ENCODE results near the gene ZNF445.
"Not testable (repeated sequence)": the region's sequence is repeated elsewhere in the genome, so short reads cannot be mapped to it uniquely, and the experiment has no call there.

Gene ZNF445

DNA sequence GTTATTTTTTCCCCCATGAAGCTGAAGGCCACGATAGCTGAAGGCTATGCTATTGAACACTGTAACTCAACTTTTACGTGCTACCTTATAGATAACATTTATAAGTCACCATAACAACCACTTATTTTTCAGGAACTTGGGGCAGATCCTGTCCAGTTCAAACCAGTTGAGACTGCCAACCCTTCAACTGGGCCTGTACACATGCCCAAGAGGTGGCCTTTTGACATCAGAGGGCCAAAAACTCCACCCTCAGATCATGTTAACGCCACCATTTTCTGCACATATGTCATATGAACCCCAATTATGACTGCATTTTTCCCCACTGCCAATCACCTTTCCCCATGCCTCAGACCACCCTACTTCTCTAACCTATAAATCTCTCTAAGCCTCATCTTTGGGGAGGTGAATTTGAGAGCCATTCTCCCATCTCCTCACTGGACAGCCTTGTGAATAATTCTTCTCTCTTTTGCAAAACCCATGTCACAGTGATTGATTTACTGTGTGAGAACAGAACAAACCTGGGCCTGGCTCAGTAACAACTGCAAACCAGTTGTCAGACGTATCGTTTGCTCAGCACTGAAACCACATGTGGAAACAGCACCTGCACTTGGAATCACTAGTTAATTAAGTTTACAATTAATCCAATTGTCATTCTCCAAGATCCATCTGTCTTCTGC, 42.5 kb downstream of the ZNF445 start:
- no peak for DNase-seq (ENCODE audit: low read depth)

DNA sequence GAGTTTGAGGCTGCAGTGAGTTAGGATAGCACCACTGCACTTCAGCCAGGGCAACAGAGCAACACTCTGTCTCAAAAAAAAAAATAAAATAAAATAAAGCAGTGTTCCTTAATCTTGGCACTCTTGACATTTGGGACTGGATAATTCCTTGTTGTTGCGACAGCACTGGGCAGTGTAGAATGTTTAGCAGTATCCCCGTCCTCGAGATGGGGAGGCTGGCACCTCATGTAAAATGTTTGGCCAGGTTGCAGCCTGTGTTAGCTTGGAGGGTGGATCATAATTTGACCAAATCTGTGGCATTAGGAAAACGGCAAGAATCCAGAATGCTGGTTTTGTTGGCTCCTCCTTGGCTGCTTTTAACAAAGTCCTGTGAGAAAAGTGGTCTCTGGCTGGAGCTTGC, 47.0 kb downstream of the ZNF445 start:
- DNase-seq (ENCODE audit: low read depth), result no peak

DNA sequence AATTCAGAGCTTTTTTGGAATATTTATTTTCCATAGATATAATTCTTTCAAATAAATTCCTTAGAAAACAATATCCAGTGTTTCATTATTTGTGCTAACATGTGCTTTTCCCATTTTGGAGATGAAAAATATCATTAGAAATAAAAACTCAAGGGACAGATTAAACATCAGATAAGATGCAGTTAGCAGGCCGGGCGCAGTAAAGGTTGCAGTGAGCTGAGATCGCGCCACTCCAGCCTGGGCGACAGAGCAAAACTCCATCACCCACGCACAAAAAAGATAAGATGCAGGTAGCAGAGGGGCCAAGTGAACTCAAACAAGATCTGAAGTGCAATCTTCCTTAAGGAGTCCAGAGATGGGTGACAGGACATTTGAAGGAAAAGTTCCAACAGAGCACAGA, 48.0 kb downstream of the ZNF445 start:
- no peak for DNase-seq (ENCODE audit: low read depth)

DNA sequence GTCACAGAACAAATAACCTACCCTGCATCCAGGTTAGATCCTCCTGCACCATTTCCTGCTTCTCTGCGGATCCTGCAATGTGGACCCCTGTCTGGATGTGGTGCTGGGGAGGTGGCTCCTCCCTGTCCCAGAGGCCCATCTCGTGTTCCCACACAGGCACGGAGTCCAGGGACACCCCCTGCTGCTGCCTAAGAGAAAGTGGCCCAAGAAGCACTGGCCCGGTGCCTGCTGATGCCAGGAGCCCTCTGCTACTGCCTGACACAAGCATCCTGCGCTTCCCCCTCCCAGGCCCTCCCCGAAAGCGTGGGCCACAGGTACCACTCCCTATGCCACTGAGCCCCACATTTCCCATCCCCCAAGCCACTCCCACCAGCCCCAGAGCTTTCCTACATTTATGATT, 48.6 kb downstream of the ZNF445 start:
- DNase-seq (ENCODE audit: low read depth), result no peak

DNA sequence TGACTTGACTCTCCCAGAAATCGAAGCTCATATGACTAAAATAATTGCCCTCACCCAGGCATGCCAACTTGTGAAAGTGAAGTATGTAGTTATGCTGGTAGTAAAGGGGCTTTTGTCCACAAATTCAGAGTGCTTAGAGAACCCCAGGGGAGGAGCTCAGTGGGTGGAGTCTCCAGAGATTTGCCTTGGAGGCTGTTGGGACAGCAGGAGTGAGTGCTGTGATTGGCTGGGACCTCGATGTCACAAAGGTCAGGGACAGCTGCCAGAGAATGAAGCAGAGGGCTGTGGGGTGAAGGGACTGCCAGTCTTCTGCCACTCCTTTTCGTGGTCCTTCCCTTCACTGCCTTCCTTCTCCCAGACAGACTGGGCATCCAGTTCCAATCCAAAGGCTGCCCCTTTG, 49.8 kb downstream of the ZNF445 start:
- DNase-seq (ENCODE audit: low read depth), result no peak

DNA sequence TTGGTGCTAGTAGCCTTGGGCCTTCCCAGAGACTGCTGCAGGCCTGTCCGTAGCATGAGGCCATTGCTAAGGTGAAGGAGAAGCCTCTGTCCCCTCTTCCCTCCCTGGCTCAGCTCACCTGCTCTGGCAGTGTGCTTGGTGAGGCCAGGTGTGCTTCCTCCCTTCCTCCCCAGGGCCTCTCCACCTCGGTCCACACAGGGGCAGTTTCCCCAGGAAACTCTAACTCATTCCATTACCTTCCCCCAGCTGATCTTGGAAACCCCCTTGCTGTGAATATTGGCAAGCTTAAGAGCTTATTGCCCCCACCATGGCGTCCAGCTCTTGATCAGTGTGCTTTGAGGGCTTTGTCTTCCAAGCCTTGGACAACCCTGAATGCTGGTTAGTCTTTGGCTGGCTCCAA, 52.7 kb downstream of the ZNF445 start:
- no peak for DNase-seq (ENCODE audit: low read depth)

DNA sequence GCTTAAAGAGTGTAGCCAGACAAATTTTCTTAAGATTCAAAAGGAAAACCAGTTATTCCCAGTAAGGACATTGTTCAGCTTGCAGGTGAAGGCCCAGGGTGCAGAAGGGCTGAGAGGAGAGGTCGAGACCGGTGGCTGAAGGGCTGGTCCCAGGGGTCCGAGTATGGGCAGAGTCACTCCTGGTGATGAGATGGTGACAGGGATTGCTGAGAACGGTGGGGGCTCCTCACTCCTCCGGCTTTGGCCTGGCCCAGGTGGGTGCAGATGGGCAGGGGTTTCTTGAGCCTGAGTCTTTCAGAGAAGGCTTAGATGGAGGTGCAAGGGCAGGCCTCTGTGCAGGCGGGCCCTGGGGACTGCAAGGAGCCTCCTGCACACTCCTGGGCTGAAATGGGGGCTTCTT, 56.2 kb downstream of the ZNF445 start:
- no peak for DNase-seq (ENCODE audit: low read depth)

DNA sequence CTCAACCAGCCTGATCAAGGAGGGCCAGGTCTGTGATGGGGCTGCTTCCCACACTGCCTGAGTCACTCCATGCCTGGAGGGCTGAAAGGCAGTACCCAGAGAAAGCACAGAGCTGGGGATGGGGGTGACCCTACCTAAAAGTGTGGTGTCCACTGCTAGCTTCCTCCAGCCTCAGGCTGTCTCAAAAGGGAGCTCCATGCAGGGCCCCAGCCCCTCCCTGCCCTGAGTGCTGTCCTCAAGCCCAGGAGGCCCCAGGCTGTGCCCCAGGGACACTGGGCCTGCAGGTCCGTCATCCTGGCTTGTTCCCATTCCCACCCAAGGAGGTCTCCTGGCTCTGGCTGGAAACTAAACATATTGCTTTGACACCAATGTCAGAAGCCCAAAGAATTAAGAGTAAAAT, 56.8 kb downstream of the ZNF445 start:
- DNase-seq (ENCODE audit: low read depth), result no peak

DNA sequence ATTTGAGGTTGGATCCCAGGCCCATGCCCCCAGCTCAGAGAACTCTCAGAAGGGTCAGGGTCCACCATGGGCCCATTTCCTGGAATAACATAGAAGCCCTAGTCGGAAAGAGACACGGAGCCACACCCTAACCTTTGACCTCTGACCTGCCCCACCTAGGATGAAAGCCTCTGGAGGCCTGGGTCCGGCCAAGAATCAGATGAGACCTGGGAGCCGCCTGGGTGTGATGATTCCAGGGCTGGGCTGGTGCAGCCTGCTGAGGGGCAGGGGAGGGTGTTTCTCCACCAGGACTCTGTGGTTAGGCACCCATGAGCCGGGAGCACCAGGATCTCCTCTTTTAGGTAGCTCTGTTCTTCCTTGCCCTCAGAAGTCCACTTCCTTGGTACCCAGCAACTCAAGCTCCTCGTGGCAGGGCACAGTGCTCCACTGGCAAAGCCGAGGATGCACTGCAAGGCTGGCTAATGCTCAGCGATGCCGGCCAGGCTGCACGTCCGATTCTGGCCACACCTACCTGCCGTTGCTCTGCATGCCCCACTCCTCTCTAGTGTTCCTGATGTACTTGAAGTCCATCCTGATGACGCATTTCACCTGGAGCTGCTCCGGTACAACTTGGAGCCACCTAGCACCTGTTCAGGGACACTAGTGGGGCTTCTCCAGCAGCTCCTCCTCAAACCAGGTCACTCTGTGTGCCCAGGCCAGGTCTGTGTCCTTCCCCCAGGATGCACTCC, 57.4 kb downstream of the ZNF445 start:
- no peak for DNase-seq (ENCODE audit: low read depth)

DNA sequence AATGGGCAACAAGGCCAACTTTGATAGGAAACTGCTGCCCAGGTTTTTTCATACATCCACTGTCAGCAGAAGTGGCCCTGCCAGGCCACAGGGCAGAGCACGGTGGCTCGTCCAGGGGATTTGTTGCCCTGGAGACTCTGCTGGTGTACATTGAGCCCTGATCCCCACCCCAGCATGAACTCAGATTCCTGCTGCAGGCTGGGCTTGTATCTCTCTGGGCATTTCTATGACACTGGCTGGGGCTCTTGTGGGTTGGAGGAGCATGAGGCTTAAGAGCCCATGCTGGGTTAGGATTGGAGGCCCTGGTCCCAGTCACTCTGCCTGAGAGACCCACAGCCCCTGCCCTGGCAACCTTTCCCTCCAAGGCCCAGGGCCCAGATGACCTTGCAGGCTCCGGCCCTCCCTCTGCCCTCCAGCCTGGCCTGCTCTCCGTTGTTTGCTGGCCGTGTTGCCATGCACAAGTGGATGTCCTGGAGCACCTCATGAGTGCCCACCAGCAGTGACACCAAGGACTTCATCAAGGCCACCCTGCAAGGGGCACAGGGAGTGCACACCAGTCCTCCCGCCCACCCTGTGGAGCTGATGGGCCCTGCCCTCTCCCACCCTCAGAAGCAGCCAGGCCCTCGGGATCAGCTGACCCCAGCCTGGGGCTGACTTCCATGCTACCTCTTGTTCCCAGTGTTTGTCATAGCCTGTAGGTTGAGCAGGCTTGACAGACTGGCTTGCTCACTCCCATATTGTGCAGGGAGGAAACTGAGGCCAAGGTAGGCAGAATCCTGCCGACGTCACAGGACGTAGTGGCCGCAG, 58.2 kb downstream of the ZNF445 start:
- DNase-seq (ENCODE audit: low read depth), result no peak

DNA sequence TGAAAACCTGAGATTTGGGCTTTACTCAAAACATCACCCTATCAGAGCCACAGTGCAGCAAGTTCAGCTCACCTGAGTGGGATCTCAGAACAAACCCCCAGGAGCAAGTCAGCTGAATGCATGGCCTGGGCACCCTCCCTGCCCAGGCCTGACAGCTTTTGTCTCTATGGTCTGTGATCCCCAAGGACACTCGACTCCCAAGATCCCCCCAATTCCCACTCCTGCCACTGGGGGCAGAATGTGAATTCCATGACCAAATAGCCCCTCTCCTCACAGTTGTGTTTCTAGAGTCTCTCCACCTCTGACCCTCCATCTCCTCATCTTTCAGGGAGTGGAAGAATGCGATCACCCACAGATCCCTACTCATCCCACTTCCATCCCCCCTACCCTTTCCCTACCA, 58.9 kb downstream of the ZNF445 start:
- DNase-seq (ENCODE audit: low read depth), result no peak

DNA sequence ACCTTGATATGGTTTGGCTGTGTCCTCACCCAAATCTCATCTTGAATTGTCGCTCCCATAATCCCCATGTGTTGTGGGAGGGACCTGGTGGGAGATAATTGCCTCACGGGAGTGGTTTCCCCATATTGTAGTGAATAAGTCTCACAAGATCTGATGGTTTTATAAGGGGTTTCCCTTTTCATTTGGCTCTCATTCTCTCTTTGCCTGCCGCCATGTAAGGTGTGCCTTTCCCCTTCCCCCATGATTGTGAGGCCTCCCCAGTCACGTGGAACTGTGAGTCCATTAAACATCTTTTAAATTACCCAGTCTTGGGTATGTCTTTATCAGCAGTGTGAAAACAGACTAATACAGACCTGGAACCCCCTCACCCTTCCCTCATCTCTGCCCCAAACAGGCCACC, 59.4 kb downstream of the ZNF445 start:
- DNase-seq (ENCODE audit: low read depth), result not testable (repeated sequence)

DNA sequence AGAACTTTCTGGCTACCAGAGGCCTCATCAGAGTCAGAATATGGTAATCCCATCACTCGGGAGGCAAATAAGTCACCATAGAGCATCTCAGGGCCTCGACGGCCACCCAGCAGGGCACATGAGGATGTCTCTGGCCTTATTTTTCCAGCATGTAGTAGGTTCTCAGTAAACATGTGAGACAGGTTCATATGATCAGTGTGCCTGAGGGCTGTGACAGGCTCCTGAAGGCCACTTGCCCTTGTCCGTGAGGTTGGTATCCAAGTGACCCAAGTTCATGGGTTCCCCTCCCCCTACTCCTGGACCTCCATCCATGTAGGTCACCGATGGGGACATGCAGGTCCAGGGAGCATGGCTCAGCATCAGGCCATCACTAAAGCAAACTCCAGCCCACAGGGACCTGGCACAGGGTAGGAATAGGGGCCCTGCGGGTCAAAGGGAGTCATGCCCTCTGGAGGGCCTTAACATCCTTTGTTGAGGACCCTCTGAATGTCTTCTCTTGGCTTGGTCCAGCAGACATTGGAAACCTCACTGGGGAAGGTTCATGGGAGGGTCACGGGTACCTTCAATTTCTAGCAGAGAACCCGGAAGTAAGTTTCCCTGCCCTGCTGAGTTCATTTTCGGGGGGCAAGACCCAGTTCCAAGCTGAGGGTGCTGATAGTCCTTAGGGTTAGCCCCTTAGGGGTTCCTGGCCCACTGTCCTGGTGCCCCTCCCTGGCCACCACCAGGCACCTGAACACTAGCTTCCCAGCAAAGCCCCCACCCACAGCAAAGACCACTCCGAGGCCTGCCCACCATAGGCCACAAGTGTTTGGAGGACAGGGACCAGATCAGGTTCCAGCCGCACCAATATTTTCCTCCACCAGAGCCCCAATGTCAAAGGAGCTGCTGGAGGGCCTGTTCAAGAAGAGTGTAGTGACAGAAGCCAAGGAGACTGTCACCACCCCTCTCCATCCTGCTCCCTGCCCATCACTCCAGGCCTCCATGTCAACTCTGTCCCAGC, 61.1 kb downstream of the ZNF445 start:
- DNase-seq (ENCODE audit: low read depth), result no peak

DNA sequence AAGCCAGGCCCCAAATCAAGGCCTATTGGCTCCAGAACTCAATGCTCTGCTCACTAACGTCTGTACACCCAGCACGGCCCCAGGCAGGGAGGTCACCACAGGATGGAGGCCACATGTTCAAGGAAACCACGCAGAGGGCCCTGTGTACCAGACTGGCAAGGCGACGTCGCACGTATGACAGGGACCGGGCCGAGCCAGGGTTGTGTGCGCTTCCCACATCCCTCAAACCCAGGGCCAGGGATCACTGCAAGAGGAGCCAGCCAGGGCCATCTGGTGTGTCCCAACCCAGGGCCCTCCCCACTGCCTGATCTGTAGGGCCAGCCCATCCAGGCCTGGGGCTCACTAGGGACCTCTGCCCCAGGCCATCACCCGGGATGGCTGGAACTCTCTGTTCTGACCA, 62.0 kb downstream of the ZNF445 start:
- DNase-seq (ENCODE audit: low read depth), result no peak

DNA sequence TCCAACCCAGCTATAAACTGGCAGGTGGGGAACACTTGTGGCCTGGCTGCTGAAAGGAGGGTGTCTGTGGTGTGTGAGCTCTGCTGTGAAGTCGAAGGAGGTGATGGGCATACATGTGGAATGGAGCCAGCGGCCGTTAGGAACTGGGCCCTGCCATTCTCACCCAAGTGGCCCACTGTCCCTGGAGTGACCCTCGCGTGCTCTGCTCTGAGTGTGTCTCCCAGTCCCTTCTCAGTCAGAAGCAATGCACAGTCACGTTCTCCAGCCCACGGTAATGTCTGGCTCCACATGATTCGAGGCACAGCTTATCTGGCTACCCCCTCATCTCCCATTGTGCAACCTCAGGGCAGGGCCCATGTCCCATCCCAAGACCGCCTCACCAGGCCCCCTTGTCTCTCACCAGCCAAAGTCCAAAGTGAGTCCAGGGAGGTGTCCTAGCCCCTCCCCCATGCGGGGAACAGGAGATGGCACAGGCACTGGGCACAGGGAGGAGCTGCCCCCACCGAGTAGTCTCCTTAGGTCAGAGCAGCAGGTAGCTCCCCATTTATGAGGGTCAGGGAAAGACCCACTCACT, 62.9 kb downstream of the ZNF445 start:
- DNase-seq (ENCODE audit: low read depth), result no peak

DNA sequence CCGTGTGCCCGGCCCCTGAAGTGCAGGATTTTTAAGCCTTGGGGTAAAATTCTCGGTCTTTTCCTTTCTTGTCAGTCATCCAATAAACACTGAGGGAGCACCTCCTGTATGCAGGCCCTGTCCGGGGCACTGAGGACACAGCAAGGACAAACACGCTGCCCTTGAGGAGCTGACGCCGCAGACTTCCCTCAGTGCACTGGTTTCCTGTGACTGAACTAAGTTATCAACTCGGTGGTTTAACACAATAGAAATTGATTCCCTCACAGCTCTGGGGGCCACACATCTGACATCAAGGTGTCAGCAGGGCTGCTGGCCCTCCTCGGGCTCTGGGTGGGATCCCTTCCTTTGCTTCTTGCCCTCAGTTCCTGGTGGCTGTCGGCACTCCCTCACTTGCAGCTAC, 65.1 kb downstream of the ZNF445 start:
- no peak for DNase-seq (ENCODE audit: low read depth)

DNA sequence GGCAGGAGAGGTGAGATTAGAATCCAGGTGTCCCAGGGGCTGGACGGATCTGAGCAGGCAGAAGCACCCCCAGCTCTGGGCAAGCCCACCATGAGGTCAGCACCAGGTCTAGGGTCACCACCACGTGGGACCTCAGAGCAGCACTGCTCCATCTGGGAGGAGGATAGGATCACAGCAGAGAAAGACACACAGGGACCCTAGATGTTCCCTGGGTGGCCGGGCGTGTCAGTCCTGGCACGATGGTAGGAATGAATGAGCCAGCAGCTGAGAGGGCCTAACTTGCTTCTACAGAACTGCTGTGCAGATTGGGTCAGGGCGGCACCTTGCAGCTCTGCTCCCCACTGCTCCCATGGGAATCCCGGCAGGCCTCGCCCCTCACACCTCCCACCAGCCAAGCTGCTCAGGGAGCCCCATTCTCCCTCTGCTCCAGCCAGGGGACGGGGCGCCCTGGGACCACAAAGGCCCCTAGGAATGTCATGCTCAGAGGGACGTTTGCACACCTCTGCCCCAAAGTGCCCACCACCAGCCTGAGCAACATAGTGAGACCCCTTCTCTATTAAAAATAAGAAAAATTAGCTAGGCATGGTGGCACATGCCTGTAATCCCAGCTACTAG, 66.3 kb downstream of the ZNF445 start:
- no peak for DNase-seq (ENCODE audit: low read depth)

DNA sequence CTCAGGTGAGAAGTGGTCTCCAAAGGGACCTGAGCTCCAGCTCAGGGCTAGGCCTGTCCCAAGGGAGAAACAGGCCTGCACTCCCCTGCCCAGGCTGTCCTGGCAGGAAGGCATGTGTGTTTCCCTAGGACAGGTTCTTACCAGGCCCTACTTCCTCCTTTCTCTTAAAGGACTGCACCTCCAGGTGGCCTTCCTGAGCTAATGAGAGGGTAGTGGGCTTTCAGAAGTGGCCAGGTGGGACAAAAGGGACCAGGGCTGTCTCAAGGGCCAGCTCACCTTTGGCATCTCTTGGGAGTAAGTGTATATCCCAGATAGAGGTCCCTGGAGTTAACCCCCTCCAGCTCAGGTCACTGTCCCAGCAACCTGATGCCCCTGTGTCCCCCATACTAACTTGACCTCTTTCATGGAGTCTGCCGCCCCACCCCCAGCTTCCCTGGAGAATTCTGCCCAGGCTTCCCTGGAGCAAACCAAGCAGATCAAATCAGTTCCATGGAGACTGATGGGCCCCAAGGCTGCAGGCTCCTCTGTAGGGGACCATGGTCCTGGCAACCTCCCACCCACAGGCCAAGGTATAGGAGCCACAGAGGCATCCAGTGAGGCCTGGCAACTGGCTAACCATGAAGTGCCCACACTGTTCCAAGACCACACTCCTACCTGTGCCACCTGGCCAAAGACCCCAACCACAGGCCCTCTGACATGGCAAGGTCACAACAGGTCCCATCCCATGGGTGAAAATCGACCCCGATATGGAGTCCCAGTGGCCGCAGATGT, 67.6 kb downstream of the ZNF445 start:
- DNase-seq (ENCODE audit: low read depth), result no peak

DNA sequence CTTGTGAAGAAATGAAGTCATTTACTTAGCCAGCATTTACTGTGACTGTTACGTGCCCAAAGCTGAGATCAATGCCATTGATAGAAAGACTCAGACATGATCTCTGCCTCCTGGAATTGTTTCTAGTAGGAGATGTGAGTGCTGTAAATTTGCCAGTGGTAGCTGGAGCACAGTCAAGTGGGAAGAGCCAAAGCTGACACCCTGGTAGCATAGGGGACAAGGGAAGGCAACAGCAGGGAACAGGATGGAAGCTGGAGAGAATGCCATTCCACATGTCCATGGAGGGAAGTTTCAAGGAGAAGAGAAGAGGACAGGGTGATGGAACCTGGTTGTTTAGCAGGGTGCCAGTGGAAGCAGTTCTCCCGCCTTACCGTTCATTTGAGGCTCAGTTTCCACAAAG, 74.9 kb downstream of the ZNF445 start:
- no peak for DNase-seq (ENCODE audit: low read depth)

DNA sequence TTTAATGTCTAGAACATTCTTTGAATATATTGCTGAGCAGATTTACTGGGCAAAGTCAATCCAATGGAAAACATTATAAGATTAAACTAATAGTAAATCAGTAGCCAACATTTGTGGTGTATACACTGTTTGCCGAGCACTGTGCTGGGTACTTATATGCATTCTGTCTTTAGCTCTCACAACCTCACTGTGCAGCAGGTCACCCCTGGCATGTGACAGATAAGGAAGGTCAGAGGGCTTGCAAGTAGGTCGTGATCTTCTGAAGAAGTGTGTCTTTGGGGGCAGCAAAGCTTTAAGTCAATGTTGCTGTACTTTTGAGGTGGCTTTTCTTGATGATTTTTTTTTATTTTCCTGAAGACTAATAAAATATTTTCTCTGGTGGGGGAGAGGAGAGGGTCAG, 76.7 kb downstream of the ZNF445 start:
- no peak for DNase-seq (ENCODE audit: low read depth)

All from activated T-helper 1 cell treated with Interleukin-2 at 50 U/mL for 16 hours (primary cell).